ENCODE results near the gene NEDD4.
"Not testable (repeated sequence)": the region's sequence is repeated elsewhere in the genome, so short reads cannot be mapped to it uniquely, and the experiment has no call there.

The NEDD4 gene

DNA sequence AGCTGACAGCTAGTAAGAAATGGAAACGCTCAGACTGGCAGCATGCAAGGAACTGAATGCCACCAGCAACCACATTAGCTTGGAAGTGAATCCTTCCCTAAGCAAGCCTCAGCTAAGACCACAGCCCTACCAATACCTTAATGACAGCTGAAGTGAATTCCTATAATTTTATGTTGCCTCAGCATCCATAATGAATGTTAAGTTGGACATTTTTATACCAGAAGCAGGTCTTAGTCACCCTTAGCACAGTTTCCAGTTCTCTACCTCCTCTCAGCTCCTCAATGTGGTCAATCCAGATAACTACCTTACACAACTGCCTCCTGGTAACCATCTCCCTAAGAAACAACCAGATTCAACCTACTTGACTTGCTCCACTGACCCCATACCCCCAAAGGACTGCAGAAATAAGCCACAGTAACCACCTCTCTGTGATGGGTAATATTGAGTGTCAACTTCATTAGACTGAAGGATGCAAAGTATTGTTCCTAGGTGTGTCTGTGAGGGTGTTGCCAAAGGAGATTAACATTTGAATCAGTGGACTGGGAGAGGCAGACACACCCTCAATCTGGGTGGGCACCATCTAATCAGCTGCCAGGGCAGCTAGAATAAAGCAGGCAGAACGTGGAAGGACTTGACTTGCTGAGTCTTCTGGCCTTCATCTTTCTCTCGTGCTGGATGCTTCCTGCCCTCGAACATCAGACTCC lies 33.5 kb downstream of the NEDD4 start:
- Histone ChIP-seq H3K9me3 (ENCODE audit: control insufficient read depth, insufficient read depth, low read length) (no peaks in the 10 kb centered on the region), H3F3A (ENCODE audit: control insufficient read depth, insufficient read depth) (no peaks in the 10 kb centered on the region)

GRCh38 chr15:55958349-55958748 lies 35.1 kb downstream of the NEDD4 start:
- Histone ChIP-seq H4K20me1 (ENCODE audit: control insufficient read depth, insufficient read depth, low read depth, low read length) (no peaks in the 10 kb centered on the region), H3K79me2 (ENCODE audit: control insufficient read depth, low read length) (no peaks in the 10 kb centered on the region), H3K36me3 (ENCODE audit: control insufficient read depth, low read length) (no peaks in the 10 kb centered on the region), H3K9me2 (replicated peaks; ENCODE audit: control insufficient read depth, low read length) (no peaks in the 10 kb centered on the region), H3K9me3 (ENCODE audit: control insufficient read depth, insufficient read depth, low read length) (no peaks in the 10 kb centered on the region), H3K4me1 (ENCODE audit: control insufficient read depth, low read length) (no peaks in the 10 kb centered on the region), H3K27ac (ENCODE audit: low read depth, low read length) (no peak overlapping the region), H3K4me2 (ENCODE audit: low read length) (no peak overlapping the region), H3K4me3 (ENCODE audit: low read length) (no peak overlapping the region), H3F3A (ENCODE audit: control insufficient read depth, insufficient read depth) (no peaks in the 10 kb centered on the region), H3K27me3 (ENCODE audit: control insufficient read depth, low read length) (no peaks in the 10 kb centered on the region)
- TF ChIP-seq, protein P1, sequence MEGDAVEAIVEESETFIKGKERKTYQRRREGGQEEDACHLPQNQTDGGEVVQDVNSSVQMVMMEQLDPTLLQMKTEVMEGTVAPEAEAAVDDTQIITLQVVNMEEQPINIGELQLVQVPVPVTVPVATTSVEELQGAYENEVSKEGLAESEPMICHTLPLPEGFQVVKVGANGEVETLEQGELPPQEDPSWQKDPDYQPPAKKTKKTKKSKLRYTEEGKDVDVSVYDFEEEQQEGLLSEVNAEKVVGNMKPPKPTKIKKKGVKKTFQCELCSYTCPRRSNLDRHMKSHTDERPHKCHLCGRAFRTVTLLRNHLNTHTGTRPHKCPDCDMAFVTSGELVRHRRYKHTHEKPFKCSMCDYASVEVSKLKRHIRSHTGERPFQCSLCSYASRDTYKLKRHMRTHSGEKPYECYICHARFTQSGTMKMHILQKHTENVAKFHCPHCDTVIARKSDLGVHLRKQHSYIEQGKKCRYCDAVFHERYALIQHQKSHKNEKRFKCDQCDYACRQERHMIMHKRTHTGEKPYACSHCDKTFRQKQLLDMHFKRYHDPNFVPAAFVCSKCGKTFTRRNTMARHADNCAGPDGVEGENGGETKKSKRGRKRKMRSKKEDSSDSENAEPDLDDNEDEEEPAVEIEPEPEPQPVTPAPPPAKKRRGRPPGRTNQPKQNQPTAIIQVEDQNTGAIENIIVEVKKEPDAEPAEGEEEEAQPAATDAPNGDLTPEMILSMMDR (IDR thresholded peaks at IDR 0.05; ENCODE audit: low read depth, low read length, poor library complexity, severe bottlenecking) = no peak
- no peak for TF ChIP-seq EZH2phosphoT487 (IDR thresholded peaks at IDR 0.05; ENCODE audit: borderline replicate concordance, low read length)

More for the DNA sequence above, 33.5 kb downstream of the NEDD4 start:
- no peaks in the 10 kb centered on the region for H3K36me3 ChIP-seq (ENCODE audit: control insufficient read depth, low read length)
- H3K9me2 ChIP-seq (replicated peaks; ENCODE audit: control insufficient read depth, low read length) = no peaks in the 10 kb centered on the region
- no peak overlapping the region for H3K4me2 ChIP-seq (ENCODE audit: low read length)
- no peaks in the 10 kb centered on the region for H3K79me2 ChIP-seq (ENCODE audit: control insufficient read depth, low read length)
- no peaks in the 10 kb centered on the region for H3K27me3 ChIP-seq (ENCODE audit: control insufficient read depth, low read length)
- H3K27ac ChIP-seq (ENCODE audit: low read depth, low read length) = no peak overlapping the region
- H3K4me3 ChIP-seq (ENCODE audit: low read length) = no peak overlapping the region
- H3K4me1 ChIP-seq (ENCODE audit: control insufficient read depth, low read length) = no peaks in the 10 kb centered on the region
- TF ChIP-seq, protein P1 (IDR thresholded peaks at IDR 0.05; ENCODE audit: low read depth, low read length, poor library complexity, severe bottlenecking) = no peak
- no peak for TF ChIP-seq EZH2phosphoT487 (IDR thresholded peaks at IDR 0.05; ENCODE audit: borderline replicate concordance, low read length)
- no peaks in the 10 kb centered on the region for H4K20me1 ChIP-seq (ENCODE audit: control insufficient read depth, insufficient read depth, low read depth, low read length)

DNA sequence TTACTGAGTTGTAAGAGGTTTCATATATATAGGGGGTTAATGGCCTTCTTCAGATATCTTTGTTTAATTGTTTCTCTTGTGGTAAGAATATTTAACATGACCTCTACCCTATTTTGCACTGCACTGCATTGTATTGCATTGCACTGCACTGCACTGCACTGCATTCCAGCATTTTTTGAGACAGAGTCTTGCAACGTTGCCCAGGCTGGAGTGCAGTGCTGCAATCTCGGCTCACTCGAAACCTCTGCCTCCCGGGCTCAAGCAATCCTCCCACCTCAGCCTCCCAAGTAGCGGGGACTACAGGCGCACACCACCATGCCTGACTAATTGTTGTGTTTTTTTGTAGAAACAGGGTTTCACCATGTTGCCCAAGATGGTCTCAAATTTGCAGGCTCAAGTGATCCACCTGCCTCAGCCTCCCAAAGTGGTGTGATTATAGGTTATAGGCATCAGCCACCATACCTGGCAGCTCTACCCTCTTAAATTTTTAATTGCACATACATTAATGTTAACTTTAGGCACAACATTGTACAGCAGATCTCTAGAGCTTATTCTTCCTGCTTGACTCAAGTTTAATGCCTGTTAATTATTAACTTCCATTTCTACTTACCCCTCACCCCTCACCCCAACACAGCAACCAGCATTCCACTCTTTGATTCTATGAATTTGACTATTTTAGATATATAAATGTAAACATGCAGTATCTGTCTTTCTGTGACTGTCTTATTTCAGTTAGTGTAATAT lies 38.4 kb downstream of the NEDD4 start:
- H3K9me2 ChIP-seq (replicated peaks; ENCODE audit: control insufficient read depth, low read length) = no peaks in the 10 kb centered on the region
- H3K27ac ChIP-seq (ENCODE audit: low read depth, low read length) = no peak overlapping the region
- no peaks in the 10 kb centered on the region for H3F3A ChIP-seq (ENCODE audit: control insufficient read depth, insufficient read depth)
- no peak for TF ChIP-seq EZH2phosphoT487 (IDR thresholded peaks at IDR 0.05; ENCODE audit: borderline replicate concordance, low read length)
- TF ChIP-seq, protein P1 (IDR thresholded peaks at IDR 0.05; ENCODE audit: low read depth, low read length, poor library complexity, severe bottlenecking) = no peak
- no peak overlapping the region for H3K4me3 ChIP-seq (ENCODE audit: low read length)
- no peaks in the 10 kb centered on the region for H3K9me3 ChIP-seq (ENCODE audit: control insufficient read depth, insufficient read depth, low read length)
- H3K27me3 ChIP-seq (ENCODE audit: control insufficient read depth, low read length) = no peaks in the 10 kb centered on the region
- no peaks in the 10 kb centered on the region for H3K4me1 ChIP-seq (ENCODE audit: control insufficient read depth, low read length)
- no peaks in the 10 kb centered on the region for H4K20me1 ChIP-seq (ENCODE audit: control insufficient read depth, insufficient read depth, low read depth, low read length)
- H3K79me2 ChIP-seq (ENCODE audit: control insufficient read depth, low read length) = no peaks in the 10 kb centered on the region
- H3K4me2 ChIP-seq (ENCODE audit: low read length) = no peak overlapping the region
- no peaks in the 10 kb centered on the region for H3K36me3 ChIP-seq (ENCODE audit: control insufficient read depth, low read length)

GRCh38 chr15:55952501-55953274 lies 40.7 kb downstream of the NEDD4 start:
- not testable (repeated sequence) for H3K9me3 ChIP-seq (ENCODE audit: control insufficient read depth, insufficient read depth, low read length); H3K4me3 ChIP-seq (ENCODE audit: low read length); H3K27me3 ChIP-seq (ENCODE audit: control insufficient read depth, low read length); H3K36me3 ChIP-seq (ENCODE audit: control insufficient read depth, low read length); H3K4me2 ChIP-seq (ENCODE audit: low read length); H3K9me2 ChIP-seq (replicated peaks; ENCODE audit: control insufficient read depth, low read length); H3K27ac ChIP-seq (ENCODE audit: low read depth, low read length); H4K20me1 ChIP-seq (ENCODE audit: control insufficient read depth, insufficient read depth, low read depth, low read length); H3K4me1 ChIP-seq (ENCODE audit: control insufficient read depth, low read length); H3F3A ChIP-seq (ENCODE audit: control insufficient read depth, insufficient read depth); H3K79me2 ChIP-seq (ENCODE audit: control insufficient read depth, low read length)

- H3K27me3 ChIP-seq (ENCODE audit: control insufficient read depth, low read length); H4K20me1 ChIP-seq (ENCODE audit: control insufficient read depth, insufficient read depth, low read depth, low read length); H3K79me2 ChIP-seq (ENCODE audit: control insufficient read depth, low read length); H3K4me2 ChIP-seq (ENCODE audit: low read length); H3K4me3 ChIP-seq (ENCODE audit: low read length); H3F3A ChIP-seq (ENCODE audit: control insufficient read depth, insufficient read depth); H3K36me3 ChIP-seq (ENCODE audit: control insufficient read depth, low read length); H3K27ac ChIP-seq (ENCODE audit: low read depth, low read length); H3K4me1 ChIP-seq (ENCODE audit: control insufficient read depth, low read length); H3K9me3 ChIP-seq (ENCODE audit: control insufficient read depth, insufficient read depth, low read length); H3K9me2 ChIP-seq (replicated peaks; ENCODE audit: control insufficient read depth, low read length): not testable (repeated sequence)
These were observed 48.8 kb downstream of the NEDD4 start for GRCh38 chr15:55944606-55945005.
